DMS153 (cell line): ENCODE data around the gene ZNF654.
"Not testable (repeated sequence)": the region's sequence is repeated elsewhere in the genome, so short reads cannot be mapped to it uniquely, and the experiment has no call there.

ENCODE experiments used
- DNase-seq: peaks from one replicate; lab custom pipeline; 2025; lab: John Stamatoyannopoulos, UW

The ZNF654 gene

DNA sequence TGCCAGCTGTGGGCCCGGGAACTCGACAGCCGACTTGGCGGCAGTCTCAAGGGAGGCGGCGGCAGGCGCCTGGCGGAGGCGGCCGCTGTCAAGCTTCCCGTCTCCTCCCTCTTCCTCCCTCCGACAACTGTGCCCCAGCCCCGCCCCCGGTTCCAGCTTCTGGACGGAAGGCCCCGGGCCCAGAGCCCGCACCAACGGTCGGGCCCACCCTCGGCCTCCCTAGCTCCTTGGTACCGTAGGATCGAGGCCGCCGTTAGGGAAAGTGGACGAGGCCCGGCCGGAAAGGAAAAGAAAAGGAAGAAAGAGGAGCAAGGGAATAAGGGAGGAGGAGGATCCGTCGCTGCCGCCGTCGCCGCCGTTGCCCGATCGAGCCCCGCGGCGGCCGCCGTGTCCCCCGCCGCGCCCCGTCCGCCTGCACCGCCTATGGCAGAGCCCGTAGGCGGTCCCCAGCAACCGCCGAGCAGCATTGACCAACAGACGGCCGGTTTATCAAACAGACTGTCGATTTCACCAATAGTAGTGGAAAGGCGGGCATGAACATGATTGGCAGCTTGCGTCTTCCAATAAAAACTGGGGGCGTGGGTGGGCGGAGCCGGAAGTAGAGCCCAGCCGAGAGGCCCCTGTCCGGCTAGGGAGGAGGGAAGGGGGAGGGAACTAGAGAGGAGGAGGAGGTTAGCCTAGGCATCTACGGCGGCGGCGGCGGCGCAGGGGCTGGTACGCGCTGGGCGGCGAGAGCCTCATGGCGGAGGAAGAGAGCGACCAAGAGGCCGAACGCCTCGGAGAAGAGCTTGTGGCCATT, at the start of gene ZNF654, which contains the start of gene CGGBP1:
TSS of gene ZNF654 (plus strand) at position 675 of the 799 bp plus-strand sequence. CDS start at position 740, 65 bp downstream.
TSS of gene CGGBP1 (minus strand) at position 425 of the 799 bp plus-strand sequence. CDS start 3,029 bp downstream, outside the sequence.
- DNase-seq, result peak; percentile 98

DNA sequence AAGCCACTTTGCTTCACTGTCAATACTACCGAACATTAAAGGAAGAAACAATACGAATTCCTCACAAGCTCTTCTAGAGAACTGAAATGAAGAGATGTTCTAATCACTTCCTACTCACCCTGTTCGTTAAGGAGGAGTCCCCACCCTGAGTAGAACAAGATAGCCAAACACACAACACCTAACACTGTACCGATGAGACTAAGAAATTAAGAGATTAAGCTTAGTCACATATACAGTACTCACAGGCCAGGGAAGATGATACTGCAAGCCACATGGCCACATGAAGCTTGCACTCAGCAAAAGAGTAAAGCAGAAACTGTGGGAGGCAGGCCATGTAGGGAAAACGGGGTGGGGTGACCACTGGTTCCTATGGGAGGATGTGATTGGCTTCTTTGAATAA, 48.2 kb upstream of the ZNF654 start:
- DNase-seq, result no peak

DNA sequence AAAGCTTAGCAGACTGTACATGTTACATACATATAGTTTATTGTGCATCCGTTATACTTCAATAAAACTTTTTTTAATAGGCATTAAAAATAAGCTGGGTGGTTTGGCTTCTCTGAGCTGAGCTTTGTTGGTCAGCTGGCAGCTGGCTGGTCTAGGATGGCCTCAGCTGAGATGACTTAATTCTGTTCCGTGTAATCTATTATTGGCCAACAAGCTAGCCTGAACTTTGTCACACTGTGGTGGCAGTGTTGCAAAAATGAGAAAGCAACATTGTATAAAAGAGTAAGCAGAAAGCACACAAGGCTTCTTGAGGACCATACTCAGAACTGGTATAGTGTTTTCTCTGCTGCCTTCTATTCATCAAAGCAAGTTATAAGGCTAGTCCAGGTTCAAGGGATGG, 45.5 kb upstream of the ZNF654 start:
- DNase-seq, result no peak

DNA sequence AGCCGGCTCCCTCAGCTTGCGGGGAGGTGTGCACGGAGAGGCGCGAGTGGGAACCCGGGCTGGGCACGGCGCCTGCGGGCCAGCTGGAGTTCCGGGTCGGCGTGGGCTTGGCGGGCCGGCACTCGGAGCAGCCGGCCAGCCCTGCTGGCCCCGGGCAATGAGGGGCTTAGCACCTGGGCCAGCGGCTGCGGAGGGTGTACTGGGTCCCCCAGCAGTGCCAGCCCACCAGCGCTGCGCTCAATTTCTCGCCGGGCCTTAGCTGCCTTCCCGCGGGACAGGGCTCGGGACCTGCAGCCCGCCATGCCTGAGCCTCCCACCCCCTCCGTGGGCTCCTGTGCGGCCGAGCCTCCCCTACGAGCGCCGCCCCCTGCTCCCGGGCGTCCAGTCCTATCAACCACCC, 43.4 kb upstream of the ZNF654 start:
- DNase-seq, result not testable (repeated sequence)

DNA sequence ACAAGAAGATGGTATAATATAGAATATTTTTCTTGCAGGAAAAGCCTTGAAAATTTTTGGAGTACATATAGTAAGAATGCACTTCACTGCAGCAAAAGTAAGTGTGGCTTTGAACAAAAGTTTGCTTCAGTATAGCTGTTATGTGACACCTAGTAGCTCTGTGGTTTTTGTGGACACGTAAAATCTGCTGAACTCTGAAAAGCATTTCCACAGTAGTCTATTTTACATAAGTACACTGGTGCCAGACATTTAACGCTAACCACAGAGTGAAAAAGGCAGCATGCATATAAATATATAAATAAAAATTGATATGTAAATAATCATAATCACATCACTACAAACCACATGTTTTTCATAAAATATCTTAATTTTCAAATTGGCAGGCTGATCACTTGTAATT, 40.0 kb upstream of the ZNF654 start:
- no peak for DNase-seq

DNA sequence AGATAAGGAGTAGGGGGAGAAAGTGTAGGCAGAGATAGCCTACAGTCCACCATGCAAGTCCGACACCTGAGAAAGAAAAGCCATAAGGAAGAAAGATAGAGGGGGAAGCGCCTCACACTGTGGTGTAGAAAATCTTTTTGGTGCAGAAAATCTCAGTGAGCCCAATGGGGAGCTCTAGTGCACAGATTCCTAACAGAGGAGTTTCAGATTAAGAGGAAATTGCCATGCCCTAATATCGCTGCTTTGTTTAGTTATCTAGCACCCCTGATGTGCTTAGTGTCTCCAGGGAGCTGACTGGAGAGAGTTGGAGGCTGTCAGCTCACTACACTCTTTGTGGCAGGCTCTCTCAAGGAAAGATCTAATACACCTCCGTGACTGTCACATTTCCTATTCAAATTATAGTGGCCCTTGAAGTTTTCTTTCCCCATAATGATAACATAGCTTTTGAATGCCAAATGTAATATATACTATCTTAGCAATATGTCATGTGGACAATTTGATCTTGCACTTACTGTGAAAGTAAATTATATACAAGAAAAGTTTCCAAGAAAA, 34.0 kb upstream of the ZNF654 start:
- no peak for DNase-seq

DNA sequence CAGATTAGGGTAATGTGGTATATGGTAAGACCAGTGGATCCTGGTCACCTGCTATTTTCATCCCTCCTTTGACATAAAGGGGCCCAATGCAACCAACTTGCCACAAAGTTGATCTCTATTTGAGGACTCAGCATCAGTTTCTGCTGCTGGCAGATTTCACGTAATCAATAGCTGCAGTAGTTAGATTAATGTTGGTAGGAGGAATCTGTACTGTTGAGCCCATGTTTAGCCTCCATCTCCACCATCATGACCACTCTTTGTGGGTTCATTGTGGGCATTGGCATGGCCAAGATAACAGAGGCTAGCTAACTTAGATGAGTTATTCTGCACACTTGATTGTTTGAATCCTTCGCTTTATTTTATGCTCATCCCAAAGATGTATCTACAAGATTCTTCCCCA, 30.2 kb upstream of the ZNF654 start:
- no peak for DNase-seq

DNA sequence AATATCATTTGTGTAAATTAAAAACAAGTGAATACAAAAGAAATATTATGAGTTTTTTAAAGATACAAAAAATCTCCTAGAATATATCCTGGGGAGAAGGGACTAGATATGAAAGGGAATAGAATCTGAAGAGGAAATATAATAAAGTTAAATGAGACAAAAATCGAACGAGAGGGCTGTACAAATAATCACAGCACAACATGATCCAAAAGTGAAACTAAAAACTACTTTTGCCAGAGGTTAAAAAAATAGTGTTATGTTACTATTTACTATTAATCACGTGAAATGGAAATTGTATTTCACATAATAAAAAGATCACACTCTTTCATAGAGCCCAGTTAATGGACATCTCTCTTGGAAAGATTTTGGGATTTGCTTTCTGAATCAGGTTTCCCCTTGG, 28.8 kb upstream of the ZNF654 start:
- DNase-seq, result no peak

DNA sequence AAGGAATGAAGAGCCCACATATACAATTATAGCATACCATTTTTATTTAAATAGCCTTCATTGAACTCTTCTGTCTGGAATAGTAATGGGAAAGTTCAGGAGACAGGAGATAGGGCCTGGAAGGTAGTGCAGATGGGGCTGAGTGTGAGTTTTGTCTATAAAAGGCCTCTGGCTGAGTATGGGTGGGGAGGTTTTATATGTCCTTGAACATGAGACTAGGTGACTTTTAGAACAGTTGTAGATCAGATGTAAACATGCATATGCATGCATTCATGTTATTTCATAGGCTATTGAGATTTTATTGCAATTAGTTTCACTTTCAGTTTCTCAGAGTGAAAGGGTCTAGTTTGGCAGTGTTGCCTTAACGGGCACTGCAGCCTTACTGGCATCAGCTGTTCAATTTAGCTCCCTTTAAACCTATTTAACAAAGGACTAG, 27.4 kb upstream of the ZNF654 start:
- peak; percentile 26 for DNase-seq

DNA sequence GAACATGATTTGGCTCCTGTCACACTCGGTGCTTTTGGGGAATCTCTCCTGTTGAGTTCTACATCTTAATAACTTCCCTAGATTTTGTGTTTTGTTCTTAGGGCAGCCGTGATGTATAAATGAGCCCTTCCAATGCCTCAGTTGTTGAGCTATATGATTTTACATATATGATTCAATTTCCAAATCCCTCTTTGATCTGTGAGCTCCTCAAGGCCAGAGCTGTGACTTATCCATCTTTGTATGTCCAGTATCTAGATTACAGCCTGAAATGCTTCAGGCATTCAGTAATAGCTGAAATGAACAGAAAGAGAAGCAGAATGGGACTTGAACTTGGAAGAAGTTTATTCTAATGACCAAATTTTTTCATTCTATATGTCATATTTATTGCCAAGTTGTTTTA, 26.8 kb upstream of the ZNF654 start:
- DNase-seq, result no peak

DNA sequence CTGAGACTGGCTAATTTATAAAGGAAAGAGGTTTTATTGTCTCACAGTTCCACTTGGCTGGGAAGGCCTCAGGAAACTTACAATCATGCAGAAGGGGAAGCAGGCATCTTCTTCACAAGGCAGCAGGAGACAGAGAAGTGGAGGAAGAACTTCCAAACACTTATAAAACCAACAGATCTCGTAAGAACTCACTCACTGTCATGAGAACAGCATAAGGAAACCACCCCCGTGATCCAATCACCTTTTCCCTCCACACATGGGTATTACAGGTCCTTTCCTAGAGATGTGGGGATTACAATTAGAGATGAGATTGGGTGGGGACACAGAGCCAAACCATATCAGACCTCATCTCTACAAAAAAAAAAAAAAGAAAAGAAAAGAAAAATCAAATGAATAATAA, 26.0 kb upstream of the ZNF654 start:
- no peak for DNase-seq

DNA sequence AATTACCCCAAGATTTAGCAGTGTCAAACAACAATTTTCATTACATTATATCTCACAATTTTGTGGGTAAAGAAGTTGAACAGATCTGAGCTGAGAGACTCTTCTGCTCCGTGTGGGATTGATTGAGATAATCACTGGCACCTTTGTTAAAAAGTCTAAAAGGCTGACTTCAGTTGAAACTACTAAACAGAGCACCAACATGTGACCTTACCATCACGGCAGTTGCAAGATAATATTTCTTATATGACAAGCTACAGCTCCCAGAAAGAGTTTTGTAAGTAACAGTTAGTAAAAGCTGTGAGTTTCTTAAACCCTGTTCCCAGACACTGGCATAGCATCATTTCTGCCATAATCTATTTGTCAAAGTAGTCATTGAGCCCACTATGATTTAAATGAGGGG, 25.2 kb upstream of the ZNF654 start:
- no peak for DNase-seq

DNA sequence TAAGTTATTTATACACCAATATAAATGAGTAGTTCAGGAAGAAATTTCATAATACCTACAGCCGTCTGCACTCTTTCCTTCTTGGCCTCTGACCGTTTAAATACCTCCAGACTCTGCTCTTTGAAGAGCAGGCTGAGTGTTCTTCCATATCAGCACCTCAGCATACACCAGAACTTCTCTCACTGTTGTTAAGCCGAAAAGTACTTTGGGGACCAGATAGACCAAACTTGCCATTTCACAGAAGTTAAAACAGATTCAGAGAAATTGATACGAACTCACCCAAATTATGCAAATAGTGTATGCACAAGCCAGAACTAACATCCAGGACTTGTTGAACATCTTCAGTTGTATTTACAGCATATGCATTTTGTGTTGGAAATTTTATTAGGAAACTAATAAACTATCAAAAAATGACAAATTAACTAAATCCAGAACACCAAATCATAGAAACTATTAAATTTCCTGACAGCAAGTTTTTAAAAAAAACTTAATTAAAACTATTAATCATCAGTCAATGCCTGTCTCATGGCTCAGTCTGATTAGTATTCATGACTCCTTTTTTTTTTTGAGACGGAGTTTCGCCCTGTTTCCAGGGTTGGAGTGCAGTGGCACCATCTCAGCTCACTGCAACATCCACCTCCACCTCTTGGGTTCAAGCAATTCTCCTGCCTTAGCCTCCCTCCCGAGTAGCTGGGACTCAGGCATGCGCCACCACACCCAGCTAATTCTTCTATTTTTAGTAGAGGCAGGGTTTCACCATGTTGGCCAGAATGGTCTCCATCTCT, 24.4 kb upstream of the ZNF654 start:
- no peak for DNase-seq

DNA sequence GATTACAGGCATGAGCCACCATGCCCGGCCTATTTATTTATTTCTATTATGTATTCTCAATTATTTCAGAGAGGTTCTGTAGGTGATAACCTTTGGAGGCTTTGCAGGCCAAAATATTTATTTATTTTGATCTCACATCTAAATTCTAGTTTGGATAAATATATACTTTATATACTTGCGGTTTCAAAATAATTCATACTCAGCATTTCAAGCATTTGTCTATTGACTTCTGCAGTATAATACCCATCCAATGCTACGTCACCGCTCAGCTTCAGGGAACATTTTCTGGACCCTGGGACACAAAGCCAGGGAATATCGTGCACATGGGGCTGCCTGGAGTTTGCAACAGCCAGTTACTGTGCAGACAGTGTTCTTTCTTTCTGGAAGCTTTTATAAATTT, 22.8 kb upstream of the ZNF654 start:
- DNase-seq, result no peak

DNA sequence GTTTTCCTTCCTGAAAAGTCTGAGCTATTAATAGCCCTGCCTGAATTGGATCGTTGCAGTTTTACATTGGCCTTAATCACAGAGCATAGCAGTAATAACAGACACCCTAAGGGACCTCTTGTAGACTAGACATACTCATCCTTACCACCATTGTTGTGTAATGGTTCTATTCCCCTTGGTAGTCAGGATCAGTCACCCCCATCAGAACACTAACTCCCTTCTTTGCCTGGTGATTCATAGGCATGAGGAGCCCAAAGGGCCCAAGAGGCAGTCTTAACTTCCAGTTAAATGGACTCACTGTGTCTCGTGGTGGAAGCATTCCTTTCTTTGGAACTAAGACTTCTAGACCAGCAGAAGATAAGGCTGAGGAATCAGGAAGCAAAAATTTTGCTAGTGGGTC, 20.5 kb upstream of the ZNF654 start:
- DNase-seq, result no peak

DNA sequence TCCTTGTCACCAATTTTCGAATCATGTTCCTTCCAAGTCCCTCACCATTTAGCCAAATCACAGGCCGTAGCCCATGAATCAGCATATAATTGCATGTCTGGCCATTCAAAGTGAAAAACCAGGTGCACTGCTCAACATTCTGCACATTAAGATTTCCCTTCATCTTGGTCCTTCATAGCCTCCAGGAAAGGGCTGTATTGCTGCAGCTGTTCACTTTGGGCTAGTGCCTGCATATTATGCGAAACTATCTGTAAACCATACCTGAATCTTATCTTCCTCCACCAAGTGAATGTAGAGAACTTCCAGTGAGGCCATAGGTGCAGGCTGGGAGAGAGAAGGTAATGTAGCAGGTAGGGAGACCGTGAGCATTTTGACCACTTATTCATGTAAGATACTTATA, 18.5 kb upstream of the ZNF654 start:
- no peak for DNase-seq

DNA sequence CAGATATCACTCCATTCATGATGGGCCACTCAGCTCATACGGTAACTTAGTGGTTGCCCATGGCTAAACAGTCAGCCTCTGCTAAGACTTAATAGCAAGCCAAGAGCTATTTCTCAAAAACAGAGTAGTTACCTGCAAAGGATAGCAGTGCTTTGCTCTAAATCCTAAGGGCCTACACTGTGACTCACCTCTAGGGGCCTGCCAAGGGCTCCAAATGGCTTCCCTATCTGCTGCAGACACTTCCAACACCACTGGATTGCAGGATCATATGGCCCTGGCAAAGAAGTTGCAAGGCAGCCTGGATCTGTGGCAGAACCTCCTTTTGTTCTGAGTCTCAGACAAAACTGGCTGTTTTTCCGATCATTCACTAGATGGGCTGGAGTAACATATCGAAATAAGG, 18.1 kb upstream of the ZNF654 start:
- no peak for DNase-seq

DNA sequence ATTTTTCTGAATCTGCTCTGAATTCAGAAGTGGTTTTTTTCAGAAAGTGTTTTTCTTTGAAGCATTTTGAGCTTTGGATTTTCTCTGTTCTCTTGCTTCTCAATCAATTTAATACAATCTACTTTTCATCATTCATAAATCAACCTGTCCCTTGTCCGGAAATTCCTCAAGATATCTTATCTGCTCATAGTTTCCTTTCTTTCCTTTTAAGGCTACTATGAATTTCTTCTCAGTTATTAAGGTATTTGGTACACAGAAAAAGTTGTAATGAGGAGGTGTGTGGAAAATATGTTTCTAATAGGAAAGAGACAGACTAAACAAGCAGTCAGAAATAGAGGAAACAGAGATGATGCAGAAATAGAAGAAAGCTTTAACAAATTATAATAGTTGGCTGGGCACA, 14.6 kb upstream of the ZNF654 start:
- no peak for DNase-seq

DNA sequence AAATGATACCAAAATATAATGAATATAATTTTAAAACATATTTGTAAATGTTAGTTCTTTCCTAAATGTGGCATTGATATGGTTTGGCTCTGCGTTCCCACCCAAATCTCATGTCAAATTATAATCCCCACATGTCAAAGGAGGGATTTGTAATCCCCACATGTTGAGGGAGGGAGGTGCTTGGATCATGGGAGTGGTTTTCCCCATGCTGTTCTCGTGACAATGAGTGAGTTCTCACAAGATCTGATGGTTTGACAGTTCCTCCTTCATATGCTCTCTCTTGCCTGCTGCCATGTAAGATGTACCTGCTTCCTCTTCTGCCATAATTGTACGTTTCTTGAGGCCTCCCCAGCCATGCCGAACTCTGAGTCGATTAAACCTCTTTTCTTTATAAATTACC, 12.3 kb upstream of the ZNF654 start:
- DNase-seq, result no peak

DNA sequence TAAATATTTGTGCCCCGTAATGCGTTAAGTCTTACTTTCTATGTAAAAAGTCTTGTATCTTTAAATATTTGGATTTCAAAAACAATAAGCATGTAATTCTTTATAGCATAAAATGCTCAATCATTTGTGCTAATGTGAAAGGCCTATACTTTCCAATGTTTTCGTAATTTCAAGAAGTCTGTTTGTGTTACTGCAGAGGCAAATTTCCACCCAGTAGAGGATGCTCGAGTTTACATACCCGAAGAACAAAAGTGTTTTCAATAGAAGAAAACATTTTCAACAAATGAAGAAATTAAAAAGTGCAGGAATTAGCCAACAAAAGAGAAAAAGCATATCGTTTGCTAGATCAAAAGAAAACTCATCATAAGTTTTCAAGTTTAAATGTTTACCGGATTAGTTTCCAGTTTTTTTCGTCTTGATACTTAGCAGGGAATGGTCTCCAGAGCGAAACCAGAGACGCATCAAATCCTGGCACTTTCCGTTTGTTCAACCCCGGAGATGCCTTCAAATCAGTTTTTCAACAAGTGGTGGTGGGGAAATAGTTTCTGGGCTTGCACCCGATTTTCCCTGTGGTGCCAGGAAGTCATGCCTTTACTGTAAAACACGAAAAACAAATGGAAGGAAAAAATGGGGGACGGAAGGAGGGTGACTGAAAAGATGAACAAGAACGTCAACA, 1.3 kb upstream of the ZNF654 start:
- DNase-seq, result no peak

DNA sequence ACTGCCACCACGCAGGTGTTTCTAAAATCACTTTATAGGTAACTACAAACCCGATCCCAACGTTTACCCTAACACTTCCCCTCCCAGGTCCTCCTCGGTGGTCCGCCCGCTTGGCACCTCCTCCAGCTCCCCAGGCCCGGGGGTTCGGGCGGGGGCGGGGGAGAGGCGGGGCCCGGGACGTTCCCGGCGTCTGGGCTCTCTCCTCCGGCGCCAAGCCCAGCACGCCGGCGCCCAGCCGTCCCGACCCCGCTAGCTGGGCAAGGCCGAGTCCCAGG, 812 bp upstream of the ZNF654 start:
- no peak for DNase-seq

DNA sequence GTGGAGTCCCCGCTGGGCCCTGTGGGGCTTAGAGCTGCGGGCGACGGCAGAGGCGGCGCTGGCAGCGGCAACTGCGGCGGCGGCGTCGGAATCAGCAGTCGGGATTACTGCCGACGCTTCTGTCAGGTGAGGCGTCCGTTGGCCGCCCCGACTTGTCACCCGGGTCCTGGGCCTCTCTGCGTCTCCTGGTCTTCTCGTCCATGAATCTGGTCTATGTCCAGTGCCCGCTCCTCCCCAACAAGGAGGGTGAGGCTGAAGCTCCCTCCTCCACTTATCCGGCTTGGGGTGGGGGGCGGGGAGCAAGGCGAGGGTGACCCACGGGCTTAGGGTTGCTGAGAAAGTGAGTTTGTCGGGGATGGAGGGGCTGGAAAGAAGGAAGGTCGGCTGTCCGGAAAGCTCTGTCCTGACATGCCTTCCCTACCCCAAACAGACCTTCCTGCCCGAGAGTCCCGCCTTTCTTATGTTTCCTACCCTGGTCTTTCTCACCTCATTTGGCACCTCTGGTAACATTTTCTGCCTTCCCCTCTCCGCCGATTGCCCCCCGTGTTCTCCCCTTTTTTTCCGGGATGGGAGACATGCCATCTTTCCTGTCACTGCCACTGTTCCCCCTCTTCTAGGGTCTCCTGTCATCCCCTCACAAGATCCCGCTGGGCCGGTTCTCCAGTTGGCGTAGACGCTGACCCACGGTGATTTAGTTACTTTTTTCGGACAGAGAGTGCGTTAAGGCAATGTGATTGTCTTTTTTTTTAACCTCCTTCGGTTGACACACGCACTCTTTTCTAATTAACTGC, 520 bp downstream of the ZNF654 start:
- DNase-seq, result no peak
